Keratinocyte (primary cell): ENCODE measurements around the gene PPP1R37. TPM values are rescaled to one million over a fixed set of nuclear protein-coding genes. Genes with fewer than 3 reads are reported as not detected.

Source experiments
- DNase-seq: peaks from one replicate; pipeline ENCODE4 v3.0.0-alpha.2; 2011; ENCODE audit warnings: low read depth, missing footprints, low spot score
- FAIRE-seq: peaks from 2 replicates; lab custom pipeline; 2011; peaks lifted over from hg19 to GRCh38; lab: Jason Lieb, UNC
- H2AFZ ChIP-seq: 2 replicates; pipeline ENCODE4 v1.6.0; 2012; ENCODE audit warnings: low read length, control low read depth, inconsistent platforms; ENCODE audit not compliant: control insufficient read depth
- H3K27ac ChIP-seq: 2 replicates; pipeline ENCODE4 v1.5.1; 2011; ENCODE audit warnings: low read length; ENCODE audit not compliant: control insufficient read depth, insufficient read depth
- H3K27me3 ChIP-seq: 3 replicates; pipeline ENCODE4 v1.6.0; 2011; ENCODE audit warnings: low read length; ENCODE audit not compliant: control insufficient read depth, insufficient read depth; ENCODE audit errors: extremely low read depth
- H3K36me3 ChIP-seq, 2 experiments: 2 replicates in 1 of 2; 3 replicates in 1 of 2; pipeline ENCODE4 v1.5.1; 2011; ENCODE audit warnings: low read length in 2 of 2, mild to moderate bottlenecking in 1 of 2; ENCODE audit not compliant: control insufficient read depth in 2 of 2, insufficient read depth in 2 of 2; ENCODE audit errors: extremely low read depth in 1 of 2
- H3K4me1 ChIP-seq: 3 replicates; pipeline ENCODE4 v1.5.1; 2011; ENCODE audit warnings: low read length; ENCODE audit not compliant: control insufficient read depth, insufficient read depth; ENCODE audit errors: extremely low read depth
- H3K4me2 ChIP-seq: 3 replicates; pipeline ENCODE4 v1.6.0; 2011; ENCODE audit warnings: low read depth, low read length; ENCODE audit not compliant: control insufficient read depth, insufficient read depth; ENCODE audit errors: extremely low read depth
- H3K4me3 ChIP-seq, 3 experiments: fragments of 200-600 bp in 1 of 3; sonication (generic) in 1 of 3; 2 replicates in 2 of 3; 3 replicates in 1 of 3; pipeline ENCODE4 v1.5.1; 2011 to 2016; ENCODE audit warnings: low read length in 3 of 3, mild to moderate bottlenecking in 3 of 3, control low read depth in 2 of 3, inconsistent platforms in 1 of 3, low read depth in 1 of 3, mixed read lengths in 1 of 3, mixed run types in 1 of 3, moderate library complexity in 1 of 3; ENCODE audit not compliant: control insufficient read depth in 2 of 3, insufficient read depth in 2 of 3; ENCODE audit errors: extremely low read depth in 1 of 3
- H3K79me2 ChIP-seq: 2 replicates; pipeline ENCODE4 v1.6.0; 2012; ENCODE audit warnings: low read length; ENCODE audit not compliant: control insufficient read depth, insufficient read depth
- H3K9ac ChIP-seq: 3 replicates; pipeline ENCODE4 v1.6.0; 2011; ENCODE audit warnings: low read length; ENCODE audit not compliant: control insufficient read depth, insufficient read depth; ENCODE audit errors: extremely low read depth
- H3K9me1 ChIP-seq: 3 replicates; pipeline ENCODE4 v1.6.0; 2011; ENCODE audit warnings: low read length; ENCODE audit not compliant: control insufficient read depth, insufficient read depth; ENCODE audit errors: extremely low read depth
- H3K9me3 ChIP-seq: 2 replicates; pipeline ENCODE4 v1.5.1; 2012; ENCODE audit warnings: low read depth, low read length; ENCODE audit not compliant: control insufficient read depth
- H4K20me1 ChIP-seq: 3 replicates; pipeline ENCODE4 v1.6.0; 2011; ENCODE audit warnings: low read length; ENCODE audit not compliant: control insufficient read depth, insufficient read depth; ENCODE audit errors: extremely low read depth
- EZH2 ChIP-seq: IDR thresholded peaks from one replicate; pipeline ENCODE4 v1.6.1; 2012; ENCODE audit warnings: inconsistent platforms, mild to moderate bottlenecking, low read length, moderate library complexity
- dilution Hi-C: fragments of 300-500 bp; cut with MboI; formaldehyde crosslinking; loops from one replicate; pipeline ENCODE4 v1.7.0; 2020; ENCODE audit warnings: low sequenced_read_pairs; ENCODE audit not compliant: extremely low pct_ligation_motif_present
- polyA plus RNA-seq, 5 experiments: library from polyadenylated mRNA; depleted of rRNA in 3 of 5; stranded (reverse) in 3 of 5; stranded (forward) in 1 of 5; unstranded in 1 of 5; fragments of >200 nt; gene quantifications; 1 replicate in 1 of 5; 2 replicates in 3 of 5; 3 replicates in 1 of 5; pipeline versions ENCODE4 v1.2.1 to v1.2.3, GENCODE V29; 2011 to 2012; ENCODE audit warnings: missing spikeins in 2 of 5, low read depth in 1 of 5, low replicate concordance in 1 of 5
- TF ChIP-seq, protein P1 (sequence below), 3 experiments: IDR thresholded peaks in 1 of 3; conservative IDR thresholded peaks in 1 of 3; optimal IDR thresholded peaks in 1 of 3; 2 replicates in 2 of 3; 3 replicates in 1 of 3; pipeline versions ENCODE3 to v1.5.1; 2011; ENCODE audit warnings: low read length in 3 of 3, mild to moderate bottlenecking in 3 of 3, moderate library complexity in 2 of 3, control low read depth in 1 of 3, inconsistent platforms in 1 of 3; ENCODE audit not compliant: insufficient read depth in 2 of 3; ENCODE audit errors: extremely low read depth in 1 of 3

Gene PPP1R37
- polyA plus RNA-seq, 1 donor (not counting 4 experiments of a cell fraction or from before 2014, with no cell fraction given) = 8.6 TPM

DNA sequence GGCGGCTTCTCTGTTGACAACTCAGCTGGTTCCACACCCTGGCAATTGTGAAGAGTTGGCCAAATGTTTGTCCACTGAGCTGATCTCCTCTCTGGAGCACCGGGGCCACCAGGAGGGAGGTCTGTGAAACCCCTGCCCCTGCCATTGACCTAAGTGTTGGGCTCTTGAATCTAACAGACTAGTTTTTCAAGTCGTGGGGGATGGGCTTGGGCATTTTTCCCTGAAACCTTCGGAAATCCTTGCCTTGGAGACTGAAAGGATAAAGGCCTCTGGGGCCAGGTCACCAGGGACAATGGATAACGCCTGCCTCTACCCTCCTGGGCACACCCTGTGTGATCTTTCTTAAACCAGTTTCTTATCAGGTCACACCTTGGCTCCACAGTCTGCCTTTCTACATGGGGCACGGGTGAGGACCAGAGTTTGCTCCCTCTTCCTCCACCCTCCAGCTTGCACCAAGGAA is 13.0 kb upstream of the PPP1R37 start:
- H3K27me3 ChIP-seq = no peaks in the 10 kb centered on the region
- H3K4me3 ChIP-seq = peak overlapping the region; percentile 84 to 98 (median 98)
- dilution Hi-C loops = no loop called here
- peak overlapping the region; percentile 93 for H2AFZ ChIP-seq
- FAIRE-seq = no peak
- TF ChIP-seq, protein P1, sequence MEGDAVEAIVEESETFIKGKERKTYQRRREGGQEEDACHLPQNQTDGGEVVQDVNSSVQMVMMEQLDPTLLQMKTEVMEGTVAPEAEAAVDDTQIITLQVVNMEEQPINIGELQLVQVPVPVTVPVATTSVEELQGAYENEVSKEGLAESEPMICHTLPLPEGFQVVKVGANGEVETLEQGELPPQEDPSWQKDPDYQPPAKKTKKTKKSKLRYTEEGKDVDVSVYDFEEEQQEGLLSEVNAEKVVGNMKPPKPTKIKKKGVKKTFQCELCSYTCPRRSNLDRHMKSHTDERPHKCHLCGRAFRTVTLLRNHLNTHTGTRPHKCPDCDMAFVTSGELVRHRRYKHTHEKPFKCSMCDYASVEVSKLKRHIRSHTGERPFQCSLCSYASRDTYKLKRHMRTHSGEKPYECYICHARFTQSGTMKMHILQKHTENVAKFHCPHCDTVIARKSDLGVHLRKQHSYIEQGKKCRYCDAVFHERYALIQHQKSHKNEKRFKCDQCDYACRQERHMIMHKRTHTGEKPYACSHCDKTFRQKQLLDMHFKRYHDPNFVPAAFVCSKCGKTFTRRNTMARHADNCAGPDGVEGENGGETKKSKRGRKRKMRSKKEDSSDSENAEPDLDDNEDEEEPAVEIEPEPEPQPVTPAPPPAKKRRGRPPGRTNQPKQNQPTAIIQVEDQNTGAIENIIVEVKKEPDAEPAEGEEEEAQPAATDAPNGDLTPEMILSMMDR (optimal IDR thresholded peaks at IDR 0.05 in 1 of 3, IDR thresholded peaks at IDR 0.05 in 1 of 3, conservative IDR thresholded peaks at IDR 0.05 in 1 of 3; ENCODE audit: extremely low read depth in 1 of 3, insufficient read depth in 2 of 3, low read length in 3 of 3) = no peak
- no peak for TF ChIP-seq EZH2
- H3K36me3 ChIP-seq = peaks cover 3 to 7% of the 10 kb centered on the region in 2 experiments
- H3K4me1 ChIP-seq = peaks cover 20% of the 10 kb centered on the region
- no peaks in the 10 kb centered on the region for H3K9me3 ChIP-seq
- peaks cover 2% of the 10 kb centered on the region for H3K9me1 ChIP-seq
- peak overlapping the region; percentile 96 for H3K4me2 ChIP-seq
- H3K79me2 ChIP-seq = peaks cover 47% of the 10 kb centered on the region
- peak overlapping the region; percentile 98 for H3K9ac ChIP-seq
- DNase-seq = no peak
- H4K20me1 ChIP-seq = no peaks in the 10 kb centered on the region
- peak overlapping the region; percentile 93 for H3K27ac ChIP-seq

DNA sequence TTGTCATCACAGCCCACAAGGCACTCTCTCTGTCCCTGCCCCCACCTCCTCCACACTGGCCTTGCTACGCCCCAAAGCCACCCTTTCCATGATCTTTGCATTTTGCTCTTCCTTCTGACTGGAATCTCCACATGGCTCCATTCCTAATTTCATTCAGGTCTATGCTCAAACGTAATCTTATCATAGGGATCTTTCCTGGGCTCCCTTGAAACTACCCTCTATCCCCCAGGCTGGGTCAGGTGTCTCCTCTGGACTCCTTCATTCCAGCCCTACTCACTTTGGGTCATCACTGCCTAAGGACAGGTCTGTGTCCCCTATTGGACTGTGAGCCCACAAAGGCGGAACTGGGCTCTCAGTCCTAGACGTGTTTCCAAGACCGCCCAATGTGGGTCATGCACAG is 10.8 kb upstream of the PPP1R37 start:
- H3K9ac ChIP-seq = no peak overlapping the region
- no peak overlapping the region for H3K4me2 ChIP-seq
- DNase-seq (no peak), FAIRE-seq (no peak)
- H3K36me3 ChIP-seq = peaks cover 5 to 7% of the 10 kb centered on the region in 2 experiments
- H4K20me1 ChIP-seq = no peaks in the 10 kb centered on the region
- H3K4me3 ChIP-seq = no peak overlapping the region
- H3K9me1 ChIP-seq = peaks cover 2% of the 10 kb centered on the region
- H2AFZ ChIP-seq = no peak overlapping the region
- H3K4me1 ChIP-seq = peaks cover 9% of the 10 kb centered on the region
- dilution Hi-C loops = no loop called here
- H3K27ac ChIP-seq = no peak overlapping the region
- H3K79me2 ChIP-seq = peaks cover 55% of the 10 kb centered on the region
- no peaks in the 10 kb centered on the region for H3K27me3 ChIP-seq
- TF ChIP-seq EZH2 = no peak
- TF ChIP-seq, protein P1 (optimal IDR thresholded peaks at IDR 0.05 in 1 of 3, IDR thresholded peaks at IDR 0.05 in 1 of 3, conservative IDR thresholded peaks at IDR 0.05 in 1 of 3; ENCODE audit: extremely low read depth in 1 of 3, insufficient read depth in 2 of 3, low read length in 3 of 3) = no peak
- no peaks in the 10 kb centered on the region for H3K9me3 ChIP-seq
